ENCODE results near the gene TXNRD3.

- TF ChIP-seq, protein P1, sequence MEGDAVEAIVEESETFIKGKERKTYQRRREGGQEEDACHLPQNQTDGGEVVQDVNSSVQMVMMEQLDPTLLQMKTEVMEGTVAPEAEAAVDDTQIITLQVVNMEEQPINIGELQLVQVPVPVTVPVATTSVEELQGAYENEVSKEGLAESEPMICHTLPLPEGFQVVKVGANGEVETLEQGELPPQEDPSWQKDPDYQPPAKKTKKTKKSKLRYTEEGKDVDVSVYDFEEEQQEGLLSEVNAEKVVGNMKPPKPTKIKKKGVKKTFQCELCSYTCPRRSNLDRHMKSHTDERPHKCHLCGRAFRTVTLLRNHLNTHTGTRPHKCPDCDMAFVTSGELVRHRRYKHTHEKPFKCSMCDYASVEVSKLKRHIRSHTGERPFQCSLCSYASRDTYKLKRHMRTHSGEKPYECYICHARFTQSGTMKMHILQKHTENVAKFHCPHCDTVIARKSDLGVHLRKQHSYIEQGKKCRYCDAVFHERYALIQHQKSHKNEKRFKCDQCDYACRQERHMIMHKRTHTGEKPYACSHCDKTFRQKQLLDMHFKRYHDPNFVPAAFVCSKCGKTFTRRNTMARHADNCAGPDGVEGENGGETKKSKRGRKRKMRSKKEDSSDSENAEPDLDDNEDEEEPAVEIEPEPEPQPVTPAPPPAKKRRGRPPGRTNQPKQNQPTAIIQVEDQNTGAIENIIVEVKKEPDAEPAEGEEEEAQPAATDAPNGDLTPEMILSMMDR (conservative IDR thresholded peaks at IDR 0.05; ENCODE audit: low read depth, low read length) = no peak
- TF ChIP-seq EZH2 (IDR thresholded peaks at IDR 0.05; ENCODE audit: low read length, unreplicated experiment) = no peak
Measured at GRCh38 chr3:126656371-126657134, 1.6 kb upstream of the TXNRD3 start.

All from PC-3 (cell line).